HG03378 (cell line): Measurements from ENCODE around the gene ZNF519.
"Not testable (repeated sequence)": the region's sequence is repeated elsewhere in the genome, so short reads cannot be mapped to it uniquely, and the experiment has no call there.

Experiments
- ATAC-seq: cut with Tn5 transposase; IDR thresholded peaks from one replicate; pipeline ENCODE4 v1.9.1; 2021; ENCODE audit warnings: mild to moderate bottlenecking, moderate library complexity; ENCODE audit not compliant: unreplicated experiment

ZNF519 gene

GRCh38 chr18:14132271-14132700 lies at the start of gene ZNF519:
TSS of gene ZNF519 (minus strand) at chr18:14132435. CDS start at chr18:14132277, 158 bp downstream.
- peak; percentile 100 for ATAC-seq

GRCh38 chr18:14179306-14179705 lies 47.1 kb upstream of the ZNF519 start:
- ATAC-seq = no peak

DNA sequence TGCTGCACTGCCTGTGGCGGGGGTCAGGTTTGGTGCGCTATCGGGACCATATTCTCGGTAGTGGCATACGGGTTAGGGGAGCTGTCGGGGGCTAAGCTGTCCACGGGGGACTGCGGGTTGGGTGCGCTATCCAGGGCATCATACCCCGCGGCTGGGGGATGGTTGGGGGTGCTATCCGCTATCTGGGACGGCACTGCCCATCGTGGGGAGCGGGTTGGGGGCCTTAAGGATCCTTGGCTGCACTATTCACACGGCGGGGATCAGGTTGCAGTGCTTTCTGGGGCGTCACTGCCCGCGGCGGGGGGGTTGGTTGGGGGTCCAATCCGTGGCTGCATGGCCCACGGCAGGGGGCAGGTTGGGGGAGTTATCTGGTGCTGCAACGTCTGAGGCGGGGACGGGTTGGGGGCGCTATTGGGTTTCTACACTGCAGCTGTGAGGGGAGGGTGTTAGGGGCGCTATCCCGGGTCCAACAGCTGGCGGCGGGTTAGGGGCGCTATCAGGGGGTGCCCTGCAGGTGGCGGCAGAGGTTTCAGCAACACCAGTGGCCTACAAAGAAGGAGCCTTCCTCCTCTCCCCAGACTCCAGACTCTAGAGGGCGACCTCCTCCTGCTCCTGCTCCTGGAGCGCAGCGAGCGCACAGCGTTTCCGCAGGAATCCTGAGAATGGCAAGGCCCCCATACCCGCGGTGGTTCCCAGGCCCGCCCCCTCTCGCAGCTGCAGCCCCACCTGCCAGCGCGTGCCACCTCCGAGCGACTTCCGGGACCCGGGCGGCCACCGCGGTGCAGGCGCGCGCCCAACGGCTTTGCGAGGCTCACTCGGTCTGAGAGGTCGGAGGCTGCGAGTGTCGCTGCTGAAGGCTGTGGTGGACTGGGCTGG lies 46.3 kb upstream of the ZNF519 start:
- ATAC-seq = peak; percentile 98

DNA sequence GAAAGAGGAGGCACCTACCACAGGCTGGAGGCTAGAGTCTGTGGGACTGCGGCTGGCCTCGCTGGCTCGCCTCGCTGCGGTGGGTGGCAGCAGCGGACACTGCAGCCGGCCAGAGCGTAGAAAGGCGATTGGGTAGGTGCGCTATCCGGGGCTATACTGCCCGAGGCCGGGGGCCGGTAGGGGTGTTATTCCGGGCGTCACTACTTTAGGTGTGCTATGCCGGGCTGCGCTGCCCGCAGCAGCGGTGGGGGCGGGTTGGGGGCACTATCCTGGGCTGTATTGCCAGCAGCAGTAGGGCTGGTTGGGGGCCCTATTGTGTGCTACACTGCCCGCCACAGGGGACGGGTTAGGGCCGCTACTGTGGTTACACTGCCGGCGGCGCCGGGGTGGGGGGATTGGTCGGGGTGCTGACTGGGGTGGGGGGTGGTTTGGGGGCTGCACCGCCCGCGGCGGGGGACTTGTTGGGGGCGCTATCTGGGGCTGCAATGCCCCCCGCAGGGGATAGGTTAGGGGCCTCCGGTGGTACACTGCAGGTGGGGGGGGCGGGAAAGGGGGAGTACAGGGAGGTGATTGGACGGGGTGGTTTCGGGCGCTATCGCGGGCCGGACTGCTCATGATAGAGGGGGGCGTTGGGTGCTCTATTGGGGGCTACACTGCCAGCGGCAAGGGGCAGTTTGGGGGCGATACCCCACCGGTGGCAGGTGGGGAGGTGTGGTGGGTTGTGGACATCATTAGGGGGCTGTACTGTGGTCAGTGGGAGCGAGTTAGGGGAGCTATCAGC lies 45.5 kb upstream of the ZNF519 start:
- ATAC-seq = not testable (repeated sequence)

GRCh38 chr18:14175404-14175803 lies 43.2 kb upstream of the ZNF519 start:
- ATAC-seq = not testable (repeated sequence)

DNA sequence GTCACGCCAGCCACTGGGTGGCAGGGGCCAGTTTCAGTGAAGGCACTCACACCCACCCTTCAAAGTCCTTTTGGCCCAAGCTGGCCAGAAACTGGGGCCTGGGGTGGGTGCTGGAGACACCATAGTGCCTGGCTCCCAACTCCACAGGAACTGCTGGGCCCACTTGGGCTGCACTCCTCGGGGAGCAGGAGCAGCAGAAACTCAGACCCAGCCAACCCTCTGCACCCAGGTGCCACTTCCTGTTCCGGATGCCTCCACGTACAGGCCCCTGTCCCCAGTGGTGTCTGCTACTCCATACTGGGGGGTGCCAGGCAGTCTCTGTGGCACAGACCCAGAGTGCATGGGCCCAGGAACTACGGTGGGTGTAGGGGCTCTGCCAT lies 42.5 kb upstream of the ZNF519 start:
- no peak for ATAC-seq

DNA sequence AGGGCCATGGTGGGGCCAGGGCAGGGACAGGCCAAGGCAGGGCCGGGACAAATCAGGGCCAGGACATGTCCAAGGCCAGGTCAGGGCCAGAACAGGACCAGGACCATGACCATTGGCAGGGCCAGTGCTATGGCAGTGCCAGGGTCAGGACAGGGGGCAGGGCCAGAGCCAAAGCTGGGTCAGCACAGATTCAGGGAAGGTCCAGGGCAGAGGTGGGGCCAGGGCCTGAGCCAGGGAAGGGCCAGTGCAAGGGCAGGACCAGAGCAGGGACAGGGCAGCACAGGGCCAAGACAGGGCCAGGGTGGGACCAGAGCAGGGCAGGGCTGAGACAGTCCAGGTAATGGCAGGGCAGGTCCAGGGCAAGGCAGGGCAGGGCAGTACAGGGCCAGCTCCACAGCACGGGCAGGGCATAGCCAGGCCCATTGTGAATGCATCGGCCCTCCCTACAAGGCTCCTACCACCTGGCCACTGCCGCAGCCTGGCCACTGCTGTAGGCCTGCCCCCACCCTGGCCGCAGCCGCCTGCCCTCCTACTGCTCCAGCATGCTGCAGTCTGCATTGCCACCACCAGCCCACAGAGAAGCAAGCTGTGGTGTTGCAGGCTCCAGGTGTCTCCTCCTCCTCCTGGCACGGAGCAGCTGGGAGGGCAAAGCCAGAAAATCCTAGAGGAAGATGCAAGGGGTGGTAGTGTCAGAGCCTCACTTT lies 41.9 kb upstream of the ZNF519 start:
- not testable (repeated sequence) for ATAC-seq

DNA sequence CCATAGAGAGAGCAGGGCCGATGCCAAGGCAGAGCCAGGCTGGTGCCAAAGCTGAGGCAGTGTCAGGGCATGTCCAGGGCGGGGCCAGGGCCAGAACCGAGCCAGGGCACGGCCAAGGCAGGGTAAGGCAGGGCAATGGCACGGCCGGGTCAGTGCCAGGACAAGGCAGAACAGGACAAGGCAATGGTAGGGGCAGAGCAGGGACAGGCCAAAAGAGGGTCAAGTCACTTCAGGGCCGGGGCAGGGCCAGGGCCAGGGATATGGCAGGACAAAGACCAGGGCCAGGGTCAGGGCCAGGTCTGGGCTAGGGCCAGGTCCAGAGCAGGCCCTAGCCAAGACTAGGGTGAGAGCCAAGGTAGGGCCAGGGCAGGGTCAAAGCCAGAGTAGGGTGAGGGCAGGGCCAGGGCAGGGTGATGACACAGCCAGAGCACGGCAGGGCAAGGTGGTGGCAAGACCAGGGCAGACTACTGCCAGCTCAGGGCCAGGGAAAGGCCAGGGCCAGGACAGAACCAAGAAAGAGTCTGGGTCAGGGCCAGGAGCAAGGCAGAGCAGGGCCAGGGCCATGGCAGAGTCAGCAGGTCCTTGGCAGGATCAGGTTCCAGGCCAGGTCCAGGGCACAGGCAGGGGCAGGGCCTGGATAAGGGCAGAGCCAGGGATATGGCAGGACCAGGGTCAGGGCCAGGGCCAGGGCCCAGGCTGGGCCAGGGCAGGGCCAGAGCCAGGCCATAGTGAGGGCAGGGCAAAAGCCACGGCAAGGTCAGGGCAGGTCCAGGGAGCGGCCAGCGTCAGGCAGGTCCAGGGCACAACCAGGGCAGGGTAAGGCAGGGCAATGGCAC lies 41.1 kb upstream of the ZNF519 start:
- ATAC-seq = not testable (repeated sequence)

- not testable (repeated sequence) for ATAC-seq
These were observed 40.2 kb upstream of the ZNF519 start for GRCh38 chr18:14172142-14173115.

GRCh38 chr18:14171301-14172141 lies 39.3 kb upstream of the ZNF519 start:
- not testable (repeated sequence) for ATAC-seq

DNA sequence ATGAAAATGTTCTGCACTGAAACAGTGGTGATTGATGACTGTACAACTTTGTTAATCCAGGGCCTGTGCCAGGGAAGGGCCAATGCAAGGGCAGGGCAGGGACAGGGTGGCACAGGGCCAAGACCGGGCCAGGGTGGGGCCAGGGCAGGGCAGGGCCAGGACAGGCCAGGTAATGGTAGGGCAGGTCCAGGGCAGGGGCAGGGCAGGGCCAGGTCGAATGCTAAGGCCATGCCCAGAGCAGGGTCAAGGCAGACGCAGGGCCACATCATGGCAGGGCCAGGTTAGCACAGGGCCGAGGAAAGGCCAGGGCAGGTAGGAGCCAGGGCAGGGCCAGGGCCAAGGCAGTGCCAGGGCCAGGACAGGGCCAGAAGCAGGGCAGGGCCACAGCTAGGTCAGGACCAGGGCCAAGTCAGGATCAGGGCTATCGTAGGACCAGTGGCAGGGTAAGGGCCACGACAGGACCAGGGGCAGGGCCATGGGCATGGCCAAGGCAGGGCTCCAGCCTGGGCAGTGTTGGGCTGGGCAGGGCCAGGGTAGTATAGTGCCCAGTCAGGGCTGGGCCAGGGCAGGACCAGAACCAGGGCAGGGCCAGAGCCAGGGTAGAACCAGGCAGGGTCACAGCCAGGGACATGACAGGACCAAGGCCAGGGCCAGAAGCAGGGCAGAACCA lies 38.3 kb upstream of the ZNF519 start:
- ATAC-seq = not testable (repeated sequence)

DNA sequence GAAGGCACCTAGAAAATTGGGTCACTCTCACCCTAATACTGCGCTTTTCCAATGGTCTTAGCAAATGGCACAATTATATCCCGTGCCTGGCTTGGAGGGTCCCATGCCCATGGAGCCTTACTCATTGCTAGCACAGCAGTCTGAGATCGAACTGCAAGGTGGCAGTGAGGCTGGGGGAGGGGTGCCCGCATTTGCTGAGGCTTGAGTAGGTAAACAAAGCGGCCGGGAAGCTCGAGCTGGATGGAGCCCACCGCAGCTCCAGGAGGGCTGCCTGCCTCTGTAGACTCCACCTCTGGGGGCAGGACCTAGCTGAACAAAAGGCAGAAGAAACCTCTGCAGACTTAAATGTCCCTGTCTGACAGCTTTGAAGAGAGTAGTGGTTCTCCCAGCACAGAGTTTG lies 30.7 kb upstream of the ZNF519 start:
- not testable (repeated sequence) for ATAC-seq

- ATAC-seq = not testable (repeated sequence)
These were observed 19.4 kb upstream of the ZNF519 start for GRCh38 chr18:14151564-14152113.

DNA sequence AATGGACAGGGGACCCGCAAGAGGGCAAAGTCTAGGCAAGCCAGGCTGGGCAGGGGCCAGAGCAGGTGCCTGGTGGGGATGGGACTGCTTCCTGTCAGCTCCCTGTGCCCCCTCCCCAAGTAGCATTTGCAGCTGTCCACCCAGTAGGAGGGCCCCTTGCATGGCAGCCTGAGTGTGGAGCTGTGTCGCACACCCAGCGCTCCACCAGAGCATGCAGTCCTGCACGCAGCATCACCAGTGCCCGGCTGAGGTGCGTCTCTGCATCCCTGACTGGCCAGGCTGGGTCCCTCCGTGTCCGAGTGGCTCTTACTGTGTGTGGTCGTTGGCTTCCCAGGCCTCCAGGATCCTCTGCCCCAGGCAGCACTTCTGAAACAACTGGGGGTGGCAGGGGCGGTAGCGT lies 18.5 kb upstream of the ZNF519 start:
- not testable (repeated sequence) for ATAC-seq

GRCh38 chr18:14149916-14150420 lies 17.7 kb upstream of the ZNF519 start:
- not testable (repeated sequence) for ATAC-seq

DNA sequence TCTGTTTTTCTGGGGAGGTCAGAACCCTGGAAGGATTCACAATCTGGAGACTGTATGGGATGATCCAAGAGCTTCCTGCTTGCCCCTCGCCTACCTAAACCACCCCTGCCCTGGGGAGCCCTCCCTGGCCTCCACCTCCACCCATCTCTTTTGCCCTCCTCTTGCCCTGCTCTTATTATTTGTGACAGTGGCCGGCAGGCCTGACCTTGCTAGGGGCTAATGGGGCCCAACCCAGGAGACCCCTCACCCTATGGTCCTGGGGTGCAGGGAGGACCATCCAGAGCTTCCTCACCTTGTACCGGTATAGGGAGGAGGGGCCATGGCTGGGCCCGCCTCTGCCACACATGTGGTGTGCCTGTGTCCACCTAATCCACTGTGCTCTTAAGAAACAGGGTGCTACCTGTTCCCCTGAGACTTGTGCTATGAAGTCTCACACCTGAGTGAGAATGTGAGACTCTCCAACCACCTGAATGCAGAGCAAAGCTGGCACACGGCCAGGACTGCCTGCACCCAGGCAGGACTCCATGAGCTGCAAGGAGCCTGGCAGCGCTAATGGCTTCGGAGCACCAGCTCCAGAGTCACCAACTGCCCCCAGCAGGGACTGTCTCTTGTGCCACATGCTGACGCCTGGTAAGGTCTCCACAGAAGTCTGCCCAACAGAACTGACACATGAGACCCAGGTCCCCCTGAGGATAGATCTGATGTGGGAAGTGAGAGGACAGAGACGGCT lies 17.1 kb upstream of the ZNF519 start:
- not testable (repeated sequence) for ATAC-seq
